Measurements from ENCODE around the gene EGFL7. TPM values are rescaled to one million over a fixed set of nuclear protein-coding genes. Genes with fewer than 3 reads are reported as not detected.

EGFL7 gene
- total and polyA plus RNA-seq, 11 donors: 56.4 to 142 (median 94.5) TPM

DNA sequence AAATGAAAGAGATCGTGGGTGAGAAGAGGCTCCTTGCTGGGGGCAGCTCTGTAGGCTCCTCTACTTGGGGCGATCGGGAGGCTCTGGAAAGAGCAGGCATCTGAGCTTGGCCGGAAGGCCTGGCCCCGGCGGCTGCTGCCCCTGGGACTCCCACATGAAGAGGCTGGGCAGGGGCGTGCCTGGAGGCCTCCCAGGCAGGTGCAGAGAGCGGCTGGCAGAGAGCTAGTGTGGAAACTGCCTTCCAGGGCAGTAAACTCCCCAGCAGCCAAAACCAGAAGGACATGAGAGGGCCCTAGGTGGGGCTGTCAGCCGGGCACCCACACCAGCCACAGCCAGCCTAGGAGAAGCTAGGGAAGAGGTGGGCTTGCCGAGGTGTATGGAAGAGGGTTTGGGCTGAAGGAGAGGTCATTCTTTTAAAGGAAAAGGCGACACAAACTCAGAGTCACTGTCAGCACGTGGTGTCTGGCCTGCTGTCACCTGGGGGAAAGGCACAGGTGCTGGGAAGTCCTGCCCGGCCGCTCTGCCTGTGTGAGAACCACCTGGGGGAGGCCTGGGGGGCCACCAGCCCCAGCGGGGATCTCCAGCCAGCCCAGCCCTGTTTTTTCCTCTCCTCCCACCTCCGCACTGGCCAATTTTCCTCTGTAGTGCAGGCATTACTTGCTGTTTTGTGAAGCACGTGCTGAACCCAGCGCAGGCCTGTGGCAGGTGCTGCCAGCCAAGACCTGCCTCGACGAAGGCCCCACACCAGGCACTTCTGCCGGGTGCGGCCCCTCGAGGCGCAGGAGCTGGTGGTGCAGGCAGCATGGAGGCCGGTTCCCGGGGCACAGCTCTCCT, 44.8 kb upstream of the EGFL7 start:
- H3K9me3 ChIP-seq: no peaks in the 10 kb centered on the region
- H3K4me3 ChIP-seq: no peak overlapping the region
- intact Hi-C loops (cut with DNase I): no loop called here
- no peak overlapping the region for H3K27ac ChIP-seq
- 89 to 91% (median 90%) methylated on average over 26 of the region's 26 CpGs for whole genome bisulfite sequencing, 4 donors
- ATAC-seq: no peak
- H3K36me3 ChIP-seq: no peaks in the 10 kb centered on the region
- H3K27me3 ChIP-seq: no peaks in the 10 kb centered on the region
- DNase-seq: no peak
- peaks cover 4 to 72% (median 22%) of the 10 kb centered on the region in 12 donors for H3K4me1 ChIP-seq
- TF ChIP-seq, protein P1, sequence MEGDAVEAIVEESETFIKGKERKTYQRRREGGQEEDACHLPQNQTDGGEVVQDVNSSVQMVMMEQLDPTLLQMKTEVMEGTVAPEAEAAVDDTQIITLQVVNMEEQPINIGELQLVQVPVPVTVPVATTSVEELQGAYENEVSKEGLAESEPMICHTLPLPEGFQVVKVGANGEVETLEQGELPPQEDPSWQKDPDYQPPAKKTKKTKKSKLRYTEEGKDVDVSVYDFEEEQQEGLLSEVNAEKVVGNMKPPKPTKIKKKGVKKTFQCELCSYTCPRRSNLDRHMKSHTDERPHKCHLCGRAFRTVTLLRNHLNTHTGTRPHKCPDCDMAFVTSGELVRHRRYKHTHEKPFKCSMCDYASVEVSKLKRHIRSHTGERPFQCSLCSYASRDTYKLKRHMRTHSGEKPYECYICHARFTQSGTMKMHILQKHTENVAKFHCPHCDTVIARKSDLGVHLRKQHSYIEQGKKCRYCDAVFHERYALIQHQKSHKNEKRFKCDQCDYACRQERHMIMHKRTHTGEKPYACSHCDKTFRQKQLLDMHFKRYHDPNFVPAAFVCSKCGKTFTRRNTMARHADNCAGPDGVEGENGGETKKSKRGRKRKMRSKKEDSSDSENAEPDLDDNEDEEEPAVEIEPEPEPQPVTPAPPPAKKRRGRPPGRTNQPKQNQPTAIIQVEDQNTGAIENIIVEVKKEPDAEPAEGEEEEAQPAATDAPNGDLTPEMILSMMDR (IDR thresholded peaks at IDR 0.05): no peak
- no peak for TF ChIP-seq POLR2A (IDR thresholded peaks at IDR 0.05)

- H3K4me1 ChIP-seq: peaks cover 4 to 73% (median 21%) of the 10 kb centered on the region in 12 donors
- H3K27ac ChIP-seq: peak overlapping the region in 2 of 12 donors; percentile 48 to 67
- TF ChIP-seq, protein P1 (IDR thresholded peaks at IDR 0.05): no peak
- no peak for TF ChIP-seq POLR2A (IDR thresholded peaks at IDR 0.05)
- ATAC-seq (peak in 2 of 4 donors; percentile 1 to 4), DNase-seq (peak in 2 of 5 donors; percentile 61 to 77)
- intact Hi-C loops (cut with DNase I): no loop called here
- WGBS, 4 donors: 77 to 86% (median 81%) methylated on average over 19 to 27 of the region's 27 CpGs
- no peak overlapping the region for H3K4me3 ChIP-seq
- no peaks in the 10 kb centered on the region for H3K27me3 ChIP-seq
- H3K36me3 ChIP-seq: no peaks in the 10 kb centered on the region
- H3K9me3 ChIP-seq: no peaks in the 10 kb centered on the region
Measured at GRCh38 chr9:136618580-136619547, 43.9 kb upstream of the EGFL7 start.

- H3K4me1 ChIP-seq: peaks cover 7 to 75% (median 25%) of the 10 kb centered on the region in 12 donors
- no peaks in the 10 kb centered on the region for H3K27me3 ChIP-seq
- WGBS, 4 donors: 82 to 84% (median 84%) methylated on average over 9 to 26 of the region's 26 CpGs
- H3K4me3 ChIP-seq: no peak overlapping the region
- DNase-seq: peak in 4 of 5 donors; percentile 71 to 89 (median 75)
- intact Hi-C loops (cut with DNase I): loop anchor here in 2 of 10 donors (5.0 to 10.0 kb wide), 2 partner anchors 43 to 75 kb away; partner anchors contain the start of gene NOTCH1 (in 1 of the 2)
- no peaks in the 10 kb centered on the region for H3K9me3 ChIP-seq
- peak overlapping the region in 2 of 12 donors; percentile 48 to 67 for H3K27ac ChIP-seq
- H3K36me3 ChIP-seq: no peaks in the 10 kb centered on the region
- no peak for TF ChIP-seq POLR2A (IDR thresholded peaks at IDR 0.05)
- TF ChIP-seq, protein P1 (IDR thresholded peaks at IDR 0.05): no peak
- ATAC-seq: peak in 3 of 4 donors; percentile 16 to 54 (median 41)
Measured at GRCh38 chr9:136619742-136620440, 42.8 kb upstream of the EGFL7 start.
